Endothelial cell of umbilical vein (primary cell): ENCODE data around the gene CPVL. TPM values are rescaled to one million over a fixed set of nuclear protein-coding genes. Genes with fewer than 3 reads are reported as not detected.

Experiments used
- BruUV-seq: library from RNA; stranded (reverse); fragments of 400-500 nt; replicated peaks from 2 replicates; lab custom pipeline; 2021; lab: Mats Ljungman, UMichigan
- CTCF ChIA-PET: fragments of 300-600, 350-600 bp; sonication (Branson Sonifier 250); formaldehyde crosslinking; loops from one replicate; lab custom pipeline; 2021; ENCODE audit warnings: antibody characterized with exemption, inconsistent platforms; lab: Charles Lee
- POLR2A ChIA-PET: fragments of 300-600, 350-600 bp; sonication (Branson Sonifier 250); formaldehyde crosslinking; loops from one replicate; lab custom pipeline; 2021; ENCODE audit warnings: antibody characterized with exemption, inconsistent platforms; lab: Charles Lee
- DNase-seq: peaks from one replicate; pipeline ENCODE4 v3.0.0-alpha.2; 2011; ENCODE audit warnings: low read depth, low spot score
- FAIRE-seq: peaks from 2 replicates; lab custom pipeline; 2011; peaks lifted over from hg19 to GRCh38; lab: Jason Lieb, UNC
- H2AFZ ChIP-seq: 2 replicates; pipeline ENCODE4 v1.6.0; 2012; ENCODE audit warnings: low read depth, low read length, control low read depth, inconsistent platforms
- H3K27ac ChIP-seq: 2 replicates; pipeline ENCODE4 v1.5.1; 2011; ENCODE audit warnings: low read depth, mild to moderate bottlenecking, control low read depth, low read length, moderate library complexity; ENCODE audit not compliant: insufficient read depth
- H3K27me3 ChIP-seq, 2 experiments: 2 replicates each; pipeline versions ENCODE4 v1.6.0 to v1.6.1; 2011; ENCODE audit warnings: low read length in 2 of 2, mixed read lengths in 1 of 2; ENCODE audit not compliant: control insufficient read depth in 2 of 2, insufficient read depth in 2 of 2
- H3K36me3 ChIP-seq, 2 experiments: 2 replicates in 1 of 2; 3 replicates in 1 of 2; pipeline ENCODE4 v1.5.1; 2011; ENCODE audit warnings: low read length in 2 of 2, mild to moderate bottlenecking in 1 of 2, moderate library complexity in 1 of 2; ENCODE audit not compliant: control insufficient read depth in 2 of 2, insufficient read depth in 2 of 2; ENCODE audit errors: extremely low read depth in 1 of 2
- H3K4me1 ChIP-seq: 3 replicates; pipeline ENCODE4 v1.5.1; 2011; ENCODE audit warnings: mild to moderate bottlenecking, low read length; ENCODE audit not compliant: control insufficient read depth, insufficient read depth; ENCODE audit errors: extremely low read depth
- H3K4me2 ChIP-seq: 2 replicates; pipeline ENCODE4 v1.6.1; 2011; ENCODE audit warnings: low read length, control low read depth, mixed read lengths; ENCODE audit not compliant: insufficient read depth
- H3K4me3 ChIP-seq, 3 experiments: fragments of 200-600 bp in 1 of 3; sonication (generic), shearing (Covaris generic) in 1 of 3; replicated peaks in 1 of 3; 2 replicates each; pipeline ENCODE4 v1.5.1; 2011 to 2016; ENCODE audit warnings: control low read depth in 3 of 3, low read length in 3 of 3, mild to moderate bottlenecking in 2 of 3, inconsistent platforms in 1 of 3, low read depth in 1 of 3, moderate library complexity in 1 of 3; ENCODE audit not compliant: insufficient read depth in 1 of 3
- H3K79me2 ChIP-seq: 2 replicates; pipeline ENCODE4 v1.6.0; 2012; ENCODE audit warnings: low read length, inconsistent platforms; ENCODE audit not compliant: control insufficient read depth, insufficient read depth
- H3K9ac ChIP-seq: replicated peaks from 2 replicates; pipeline ENCODE3; 2011; ENCODE audit warnings: low read length, control low read depth; ENCODE audit not compliant: insufficient read depth; ENCODE audit errors: extremely low read depth
- H3K9me1 ChIP-seq: replicated peaks from 3 replicates; pipeline ENCODE4 v1.6.0; 2011; ENCODE audit warnings: mild to moderate bottlenecking, low read length; ENCODE audit not compliant: control insufficient read depth, insufficient read depth; ENCODE audit errors: extremely low read depth
- H3K9me3 ChIP-seq: replicated peaks from 2 replicates; pipeline ENCODE4 v1.5.1; 2012; ENCODE audit warnings: low read length, inconsistent platforms; ENCODE audit not compliant: control insufficient read depth, insufficient read depth
- H4K20me1 ChIP-seq: replicated peaks from 2 replicates; pipeline ENCODE3; 2011; ENCODE audit warnings: mild to moderate bottlenecking, low read length; ENCODE audit not compliant: control insufficient read depth, insufficient read depth; ENCODE audit errors: extremely low read depth
- CTCF ChIP-seq, 2 donors: IDR thresholded peaks; 1 replicate in 1 of 2; 2 replicates in 1 of 2; pipeline ENCODE4 v1.5.1; 2011; ENCODE audit warnings: low read length in 2 of 2, mild to moderate bottlenecking in 2 of 2, moderate library complexity in 2 of 2, control low read depth in 1 of 2, inconsistent platforms in 1 of 2, low read depth in 1 of 2; ENCODE audit not compliant: insufficient read depth in 1 of 2; ENCODE audit errors: extremely low read depth in 1 of 2
- FOS ChIP-seq: IDR thresholded peaks from 2 replicates; pipeline ENCODE4 v1.6.1; 2011; ENCODE audit warnings: mild to moderate bottlenecking, low read length, moderate library complexity, borderline replicate concordance; ENCODE audit not compliant: insufficient read depth
- GATA2 ChIP-seq: IDR thresholded peaks from 2 replicates; pipeline ENCODE4 v1.7.0; 2011; ENCODE audit warnings: low read depth, mild to moderate bottlenecking, moderate library complexity, mixed read lengths, low read length; ENCODE audit not compliant: insufficient read length, insufficient read depth
- JUN ChIP-seq: IDR thresholded peaks from 2 replicates; pipeline ENCODE4 v1.6.1; 2011; ENCODE audit warnings: borderline replicate concordance, low read depth; ENCODE audit not compliant: insufficient read length, insufficient read depth
- POLR2AphosphoS5 ChIP-seq: IDR thresholded peaks from 2 replicates; pipeline ENCODE4 v1.6.1; 2012; ENCODE audit warnings: low read depth, mild to moderate bottlenecking, control low read depth, low read length, moderate library complexity; ENCODE audit not compliant: insufficient read depth
- dilution Hi-C: fragments of 300-500 bp; cut with MboI; formaldehyde crosslinking; loops from one replicate; pipeline ENCODE4 v1.15.0; 2019; ENCODE audit warnings: low sequenced_read_pairs; ENCODE audit not compliant: extremely low pct_ligation_motif_present
- intact Hi-C: fragments of 100-400 bp; cut with micrococcal nuclease; formaldehyde crosslinking; loops from one replicate; pipeline ENCODE4 v1.10.0; 2022
- polyA plus RNA-seq, 4 experiments: library from polyadenylated mRNA; depleted of rRNA in 3 of 4; stranded (reverse) in 3 of 4; unstranded in 1 of 4; fragments of >200 nt; gene quantifications; 2 replicates each; pipeline versions ENCODE4 v1.2.1 to v1.2.3, GENCODE V29; 2011 to 2012; ENCODE audit warnings: missing spikeins in 1 of 4
- total RNA-seq: library from RNA; stranded (reverse); gene quantifications from 2 replicates; pipeline ENCODE4 v1.2.3, GENCODE V29; 2021

CPVL gene
- total and polyA plus RNA-seq, 2 donors (not counting 3 experiments of a cell fraction or from before 2014, with no cell fraction given), result 0.14 TPM; not detected in 1

- Histone ChIP-seq H3K36me3 (no peaks in the 10 kb centered on the region), H3K4me2 (no peak overlapping the region), H3K4me1 (peaks cover 8% of the 10 kb centered on the region), H3K9me1 (no peaks in the 10 kb centered on the region), H3K27me3 (peaks cover 14 to 31% of the 10 kb centered on the region in 2 experiments), H2AFZ (no peak overlapping the region), H3K4me3 (no peak overlapping the region), H4K20me1 (no peaks in the 10 kb centered on the region), H3K27ac (no peak overlapping the region), H3K9ac (no peak overlapping the region), H3K79me2 (no peaks in the 10 kb centered on the region), H3K9me3 (no peaks in the 10 kb centered on the region)
- BruUV-seq, result no TSS peak
- ChIA-PET CTCF (interaction anchor here (2.0 kb wide), 1 partner anchor 86 kb away, joined by 4 read pairs; no protein-coding TSS in a partner anchor), POLR2A (no interaction called here)
- TF ChIP-seq POLR2AphosphoS5 (no peak), FOS (no peak), GATA2 (no peak), JUN (no peak), CTCF (IDR thresholded peaks at IDR 0.05; ENCODE audit: extremely low read depth in 1 of 2, insufficient read depth in 1 of 2, low read depth in 1 of 2, low read length in 2 of 2) (no peak)
- DNase-seq (no peak), FAIRE-seq (no peak)
- dilution Hi-C loops (no loop called here), intact Hi-C loops (no loop called here)
These were observed 46.0 kb upstream of the CPVL start for GRCh38 chr7:29192323-29192722.
